Glutamatergic neuron (in vitro differentiated cells): ENCODE measurements around the gene BUD13. TPM values are rescaled to one million over a fixed set of nuclear protein-coding genes. Genes with fewer than 3 reads are reported as not detected.

Experiments
- DNase-seq: peaks from one replicate; pipeline ENCODE4 v3.0.0; 2022
- H3K27ac Mint-ChIP-seq: one replicate; pipeline ENCODE4 v1.8.0; 2020; ENCODE audit warnings: mild to moderate bottlenecking, mixed read lengths, inconsistent platforms; ENCODE audit not compliant: unreplicated experiment
- H3K27me3 Mint-ChIP-seq: one replicate; pipeline ENCODE4 v1.8.0; 2020; ENCODE audit warnings: mild to moderate bottlenecking, moderate library complexity, mixed read lengths, inconsistent platforms; ENCODE audit not compliant: unreplicated experiment
- H3K36me3 Mint-ChIP-seq: one replicate; pipeline ENCODE4 v1.8.0; 2020; ENCODE audit warnings: mild to moderate bottlenecking, mixed read lengths, inconsistent platforms; ENCODE audit not compliant: unreplicated experiment
- H3K4me1 Mint-ChIP-seq: one replicate; pipeline ENCODE4 v1.8.0; 2020; ENCODE audit warnings: mild to moderate bottlenecking, low read depth, mixed read lengths, inconsistent platforms; ENCODE audit not compliant: unreplicated experiment
- H3K4me3 Mint-ChIP-seq: one replicate; pipeline ENCODE4 v1.8.0; 2020; ENCODE audit warnings: mild to moderate bottlenecking, mixed read lengths, inconsistent platforms; ENCODE audit not compliant: unreplicated experiment
- H3K9me3 Mint-ChIP-seq: one replicate; pipeline ENCODE4 v1.8.0; 2020; ENCODE audit warnings: mild to moderate bottlenecking, moderate library complexity, mixed read lengths, inconsistent platforms; ENCODE audit not compliant: unreplicated experiment
- total RNA-seq: library from RNA; stranded (reverse); fragmentation: NEBNext Ultra II Directional; extraction: Animal tissue kit (Norgen Biotek cat#: 25700); gene quantifications from one replicate; pipeline ENCODE4 v1.2.1, GENCODE V29; 2021; ENCODE audit not compliant: unreplicated experiment
- TF ChIP-seq, protein P1 (sequence below): fragments of 200-600 bp; sonication (generic); IDR thresholded peaks from one replicate; pipeline ENCODE4 v1.5.0; 2021; ENCODE audit not compliant: partially characterized antibody, unreplicated experiment

Gene BUD13
- total RNA-seq, 1 donor from 2014 or later: 17.0 TPM

DNA sequence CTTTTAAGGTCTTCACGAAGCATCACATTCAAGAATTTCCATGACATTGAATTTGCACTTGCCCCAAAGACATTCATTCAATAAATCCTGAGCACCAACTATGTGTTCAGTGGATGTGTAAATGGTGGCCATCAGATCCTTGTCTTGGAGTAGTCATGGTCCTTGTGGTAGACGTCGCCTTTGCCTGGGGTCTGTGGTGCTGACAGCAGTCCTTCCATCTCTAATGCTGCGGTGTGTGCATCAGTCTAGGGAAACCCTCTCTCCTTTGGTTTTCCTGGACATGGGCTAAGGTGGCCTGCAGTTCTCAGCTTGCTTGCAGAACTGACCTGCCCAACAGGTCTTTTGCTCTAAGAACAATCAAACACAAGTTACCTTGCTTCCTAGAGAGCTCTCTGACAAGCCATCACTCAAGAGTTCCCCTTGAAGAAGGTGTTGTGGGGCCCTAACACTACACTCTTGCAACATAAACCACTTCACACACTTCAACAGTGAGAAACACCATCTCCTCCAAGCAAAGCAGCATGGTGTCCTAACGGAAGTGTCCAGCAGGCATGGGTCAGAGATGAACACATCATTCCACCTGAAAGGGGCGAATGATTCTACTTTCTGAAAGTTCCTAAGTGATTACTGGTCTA, 72.1 kb downstream of the BUD13 start:
- TF ChIP-seq, protein P1, sequence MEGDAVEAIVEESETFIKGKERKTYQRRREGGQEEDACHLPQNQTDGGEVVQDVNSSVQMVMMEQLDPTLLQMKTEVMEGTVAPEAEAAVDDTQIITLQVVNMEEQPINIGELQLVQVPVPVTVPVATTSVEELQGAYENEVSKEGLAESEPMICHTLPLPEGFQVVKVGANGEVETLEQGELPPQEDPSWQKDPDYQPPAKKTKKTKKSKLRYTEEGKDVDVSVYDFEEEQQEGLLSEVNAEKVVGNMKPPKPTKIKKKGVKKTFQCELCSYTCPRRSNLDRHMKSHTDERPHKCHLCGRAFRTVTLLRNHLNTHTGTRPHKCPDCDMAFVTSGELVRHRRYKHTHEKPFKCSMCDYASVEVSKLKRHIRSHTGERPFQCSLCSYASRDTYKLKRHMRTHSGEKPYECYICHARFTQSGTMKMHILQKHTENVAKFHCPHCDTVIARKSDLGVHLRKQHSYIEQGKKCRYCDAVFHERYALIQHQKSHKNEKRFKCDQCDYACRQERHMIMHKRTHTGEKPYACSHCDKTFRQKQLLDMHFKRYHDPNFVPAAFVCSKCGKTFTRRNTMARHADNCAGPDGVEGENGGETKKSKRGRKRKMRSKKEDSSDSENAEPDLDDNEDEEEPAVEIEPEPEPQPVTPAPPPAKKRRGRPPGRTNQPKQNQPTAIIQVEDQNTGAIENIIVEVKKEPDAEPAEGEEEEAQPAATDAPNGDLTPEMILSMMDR: no peak
- no peak for DNase-seq
- Mint-ChIP-seq H3K27ac (no peak overlapping the region), H3K27me3 (peaks cover 2% of the 10 kb centered on the region), H3K4me3 (no peak overlapping the region), H3K4me1 (peaks cover 19% of the 10 kb centered on the region), H3K36me3 (no peaks in the 10 kb centered on the region), H3K9me3 (peaks cover 2% of the 10 kb centered on the region)

Other genes starting within 250 kb of the BUD13 start
- 61.9 TPM for gene ZPR1, start 15.0 kb upstream of the BUD13 start, total RNA-seq
- gene APOA5, start 18.9 kb upstream of the BUD13 start, total RNA-seq: not detected
- gene APOA4, start 50.3 kb upstream of the BUD13 start, total RNA-seq: not detected
- not detected for gene APOC3, start 56.9 kb upstream of the BUD13 start, total RNA-seq
- gene APOA1, start 64.6 kb upstream of the BUD13 start, total RNA-seq: not detected